Stimulated activated CD4-positive, alpha-beta T cell treated with anti-CD3 and anti-CD28 coated beads, Interleukin-12 subunit alpha, Interleukin-12 subunit beta, amount 100 ng/mL, for 4 hours (primary cell): ENCODE data around the gene MVK.
A peak's percentile ranks its signal among the peaks of the same experiment; 100 is the strongest.
"Not testable (repeated sequence)": the region's sequence is repeated elsewhere in the genome, so short reads cannot be mapped to it uniquely, and the experiment has no call there.

Experiments
- DNase-seq: peaks from one replicate; pipeline ENCODE4 v3.0.0-alpha.2; 2020

MVK gene

GRCh38 chr12:109592195-109592904 is 18.8 kb downstream of the MVK start:
- DNase-seq = no peak

- DNase-seq = no peak
Measured at GRCh38 chr12:109592905-109593272, 19.3 kb downstream of the MVK start.

GRCh38 chr12:109594556-109595317 is 21.1 kb downstream of the MVK start:
- DNase-seq = no peak

GRCh38 chr12:109595321-109595902 is 21.8 kb downstream of the MVK start:
- no peak for DNase-seq

- DNase-seq = no peak
Measured at GRCh38 chr12:109596418-109597244, 23.0 kb downstream of the MVK start.

GRCh38 chr12:109597414-109597794 is 23.8 kb downstream of the MVK start:
- no peak for DNase-seq

GRCh38 chr12:109597795-109598427 is 24.3 kb downstream of the MVK start:
- peak; percentile 57 for DNase-seq

GRCh38 chr12:109598428-109598854 is 24.8 kb downstream of the MVK start:
- DNase-seq = no peak

- DNase-seq = no peak
Measured at GRCh38 chr12:109599087-109599486, 25.5 kb downstream of the MVK start.

GRCh38 chr12:109600481-109600880 is 26.9 kb downstream of the MVK start:
- DNase-seq = no peak

GRCh38 chr12:109600995-109601394 is 27.4 kb downstream of the MVK start:
- DNase-seq = no peak

GRCh38 chr12:109601557-109601956 is 28.0 kb downstream of the MVK start:
- no peak for DNase-seq

- DNase-seq = not testable (repeated sequence)
Measured at GRCh38 chr12:109602132-109602531, 28.5 kb downstream of the MVK start.

GRCh38 chr12:109604132-109604585 is 30.6 kb downstream of the MVK start:
- DNase-seq = no peak

GRCh38 chr12:109605016-109605415 is 31.4 kb downstream of the MVK start:
- no peak for DNase-seq

- DNase-seq = no peak
Measured at GRCh38 chr12:109605599-109606228, 32.1 kb downstream of the MVK start.

- no peak for DNase-seq
Measured at GRCh38 chr12:109606320-109607028, 32.9 kb downstream of the MVK start.

GRCh38 chr12:109607618-109608017 is 34.0 kb downstream of the MVK start:
- no peak for DNase-seq

GRCh38 chr12:109608270-109608669 is 34.7 kb downstream of the MVK start:
- no peak for DNase-seq

GRCh38 chr12:109608793-109609192 is 35.2 kb downstream of the MVK start:
- no peak for DNase-seq

GRCh38 chr12:109609342-109609741 is 35.7 kb downstream of the MVK start:
- no peak for DNase-seq
